ENCODE data around the gene UBALD2.

Gene UBALD2

GRCh38 chr17:76271669-76272540 is 6.8 kb downstream of the UBALD2 start:
- in situ Hi-C loops (cut with HindIII; ENCODE audit: low pct_unique_long_range_greater_than_20kb, low sequenced_read_pairs), result no loop called here
- TF ChIP-seq JUND (IDR thresholded peaks at IDR 0.05; ENCODE audit: low read depth), result no peak
- no peak for DNase-seq (ENCODE audit: low read depth in 1 of 2, low spot score in 1 of 2)

GRCh38 chr17:76272541-76273444 is 7.6 kb downstream of the UBALD2 start:
- in situ Hi-C loops (cut with HindIII; ENCODE audit: low pct_unique_long_range_greater_than_20kb, low sequenced_read_pairs), result no loop called here
- no peak for DNase-seq (ENCODE audit: low read depth in 1 of 2, low spot score in 1 of 2)
- no peak for TF ChIP-seq JUND (IDR thresholded peaks at IDR 0.05; ENCODE audit: low read depth)

- no peak for DNase-seq (ENCODE audit: low read depth in 1 of 2, low spot score in 1 of 2)
- TF ChIP-seq JUND (IDR thresholded peaks at IDR 0.05; ENCODE audit: low read depth), result no peak
- in situ Hi-C loops (cut with HindIII; ENCODE audit: low pct_unique_long_range_greater_than_20kb, low sequenced_read_pairs), result no loop called here
Observed at GRCh38 chr17:76273445-76274111, 8.4 kb downstream of the UBALD2 start.

GRCh38 chr17:76274112-76274956 is 9.2 kb downstream of the UBALD2 start:
- TF ChIP-seq JUND (IDR thresholded peaks at IDR 0.05; ENCODE audit: low read depth), result no peak
- in situ Hi-C loops (cut with HindIII; ENCODE audit: low pct_unique_long_range_greater_than_20kb, low sequenced_read_pairs), result no loop called here
- no peak for DNase-seq (ENCODE audit: low read depth in 1 of 2, low spot score in 1 of 2)

GRCh38 chr17:76275382-76276068 is 10.4 kb downstream of the UBALD2 start:
- in situ Hi-C loops (cut with HindIII; ENCODE audit: low pct_unique_long_range_greater_than_20kb, low sequenced_read_pairs), result no loop called here
- TF ChIP-seq JUND (IDR thresholded peaks at IDR 0.05; ENCODE audit: low read depth), result no peak
- DNase-seq (ENCODE audit: low read depth in 1 of 2, low spot score in 1 of 2), result no peak

- no peak for TF ChIP-seq JUND (IDR thresholded peaks at IDR 0.05; ENCODE audit: low read depth)
- DNase-seq (ENCODE audit: low read depth in 1 of 2, low spot score in 1 of 2), result no peak
- in situ Hi-C loops (cut with HindIII; ENCODE audit: low pct_unique_long_range_greater_than_20kb, low sequenced_read_pairs), result no loop called here
Observed at GRCh38 chr17:76276069-76276431, 10.9 kb downstream of the UBALD2 start.

- DNase-seq (ENCODE audit: low read depth in 1 of 2, low spot score in 1 of 2), result no peak
- in situ Hi-C loops (cut with HindIII; ENCODE audit: low pct_unique_long_range_greater_than_20kb, low sequenced_read_pairs), result no loop called here
- TF ChIP-seq JUND (IDR thresholded peaks at IDR 0.05; ENCODE audit: low read depth), result no peak
Observed at GRCh38 chr17:76276461-76277299, 11.5 kb downstream of the UBALD2 start.

- DNase-seq (ENCODE audit: low read depth in 1 of 2, low spot score in 1 of 2), result no peak
- in situ Hi-C loops (cut with HindIII; ENCODE audit: low pct_unique_long_range_greater_than_20kb, low sequenced_read_pairs), result no loop called here
- no peak for TF ChIP-seq JUND (IDR thresholded peaks at IDR 0.05; ENCODE audit: low read depth)
Observed at GRCh38 chr17:76277300-76278267, 12.4 kb downstream of the UBALD2 start.

GRCh38 chr17:76278268-76278908 is 13.2 kb downstream of the UBALD2 start:
- no peak for DNase-seq (ENCODE audit: low read depth in 1 of 2, low spot score in 1 of 2)
- in situ Hi-C loops (cut with HindIII; ENCODE audit: low pct_unique_long_range_greater_than_20kb, low sequenced_read_pairs), result no loop called here
- TF ChIP-seq JUND (IDR thresholded peaks at IDR 0.05; ENCODE audit: low read depth), result no peak

Data from T47D (cell line).